Duodenal mucosa (tissue), 2 donors: ENCODE measurements around the gene HLA-DOA.

Source experiments
- H3K27ac ChIP-seq: one replicate; pipeline ENCODE4 v1.7.0; 2013; ENCODE audit warnings: low read depth, low read length
- H3K27me3 ChIP-seq, 2 donors: one replicate each; pipeline ENCODE4 v1.7.0; 2013; ENCODE audit warnings: low read length in 2 of 2, control low read depth in 1 of 2; ENCODE audit not compliant: insufficient read depth in 2 of 2, control insufficient read depth in 1 of 2
- H3K36me3 ChIP-seq, 2 donors: one replicate each; pipeline ENCODE4 v1.7.0; 2013; ENCODE audit warnings: low read length in 2 of 2, control low read depth in 1 of 2; ENCODE audit not compliant: insufficient read depth in 2 of 2, control insufficient read depth in 1 of 2
- H3K4me1 ChIP-seq, 2 donors: one replicate each; pipeline ENCODE4 v1.7.0; 2013; ENCODE audit warnings: low read length in 2 of 2, control low read depth in 1 of 2; ENCODE audit not compliant: insufficient read depth in 2 of 2, control insufficient read depth in 1 of 2
- H3K4me3 ChIP-seq, 2 donors: one replicate each; pipeline ENCODE4 v1.7.0; 2013; ENCODE audit warnings: low read length in 2 of 2, low read depth in 1 of 2
- H3K9ac ChIP-seq, 2 donors: one replicate each; pipeline ENCODE4 v1.7.0; 2013; ENCODE audit warnings: low read length in 2 of 2, low read depth in 1 of 2
- H3K9me3 ChIP-seq, 2 donors: one replicate each; pipeline ENCODE4 v1.7.0; 2013; ENCODE audit warnings: low read length in 2 of 2, control low read depth in 1 of 2; ENCODE audit not compliant: control insufficient read depth in 1 of 2

The HLA-DOA gene

DNA sequence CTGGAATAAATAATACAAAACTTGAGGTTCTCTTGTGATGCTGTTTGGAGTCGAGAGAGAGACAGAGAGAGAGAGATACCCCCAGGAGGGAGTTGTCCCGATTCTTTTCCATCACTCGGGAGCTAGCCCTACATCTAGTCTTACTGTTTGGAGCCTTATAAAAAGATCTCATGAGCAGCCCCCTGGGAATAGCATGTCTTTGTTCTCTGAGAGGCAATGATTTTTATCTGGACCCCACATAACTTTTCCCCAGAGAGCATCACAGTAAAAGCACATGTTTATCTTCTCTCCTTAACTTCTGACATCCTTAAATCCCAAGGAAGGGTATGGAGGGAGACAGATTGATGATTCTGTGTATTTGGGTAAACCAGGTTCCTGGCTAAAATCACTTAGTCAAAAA is 20.9 kb upstream of the HLA-DOA start:
- H3K27ac ChIP-seq: peak overlapping the region; percentile 26
- H3K9me3 ChIP-seq: no peaks in the 10 kb centered on the region
- H3K4me3 ChIP-seq: no peak overlapping the region
- no peak overlapping the region for H3K9ac ChIP-seq
- no peaks in the 10 kb centered on the region for H3K36me3 ChIP-seq
- peaks cover 0 to 5% of the 10 kb centered on the region in 2 donors for H3K4me1 ChIP-seq
- peaks cover 0 to 5% of the 10 kb centered on the region in 2 donors for H3K27me3 ChIP-seq

DNA sequence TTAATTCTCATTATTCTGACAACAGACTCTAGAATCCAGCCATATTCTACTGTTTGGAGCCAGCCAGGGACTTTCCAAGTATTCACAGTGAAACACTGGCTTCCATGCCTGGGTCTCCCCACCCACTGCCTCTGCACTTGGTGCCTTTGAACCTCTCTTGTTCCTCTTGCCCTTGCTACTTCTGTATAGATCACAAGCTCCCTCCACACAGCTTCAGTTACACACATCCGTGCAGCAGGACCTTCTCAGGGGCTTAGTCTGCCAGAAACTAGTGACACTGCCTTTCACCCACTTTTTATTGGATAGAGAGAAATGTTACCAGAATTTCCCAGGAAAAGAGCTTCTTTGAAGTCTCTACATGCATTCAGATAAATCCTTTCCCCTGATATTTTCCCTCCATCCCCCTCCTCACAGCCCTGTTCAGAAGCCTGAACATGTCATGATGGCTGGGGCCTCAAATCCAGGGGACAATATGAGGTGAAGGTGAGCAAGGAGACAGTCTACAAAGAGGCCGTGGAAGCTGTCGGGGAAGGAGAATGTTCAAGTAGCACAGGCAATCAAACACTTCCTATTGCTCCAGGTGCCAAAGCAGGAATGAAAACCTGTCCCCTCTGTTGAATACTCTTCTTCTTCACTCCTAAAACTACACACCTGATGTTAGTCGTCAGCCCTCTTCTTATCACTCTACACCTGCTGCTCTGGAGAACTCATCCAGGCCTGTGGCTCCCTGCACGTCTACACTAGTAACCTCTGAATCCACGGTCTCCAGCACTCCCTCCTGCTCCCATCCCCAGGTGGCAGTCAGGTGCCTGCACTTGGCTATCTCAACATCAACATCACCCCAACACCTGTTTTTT is 20.2 kb upstream of the HLA-DOA start:
- Histone ChIP-seq H3K27ac (peak overlapping the region; percentile 26), H3K4me1 (peaks cover 0 to 5% of the 10 kb centered on the region in 2 donors), H3K27me3 (peaks cover 0 to 5% of the 10 kb centered on the region in 2 donors), H3K9me3 (no peaks in the 10 kb centered on the region), H3K9ac (no peak overlapping the region), H3K36me3 (no peaks in the 10 kb centered on the region), H3K4me3 (no peak overlapping the region)

DNA sequence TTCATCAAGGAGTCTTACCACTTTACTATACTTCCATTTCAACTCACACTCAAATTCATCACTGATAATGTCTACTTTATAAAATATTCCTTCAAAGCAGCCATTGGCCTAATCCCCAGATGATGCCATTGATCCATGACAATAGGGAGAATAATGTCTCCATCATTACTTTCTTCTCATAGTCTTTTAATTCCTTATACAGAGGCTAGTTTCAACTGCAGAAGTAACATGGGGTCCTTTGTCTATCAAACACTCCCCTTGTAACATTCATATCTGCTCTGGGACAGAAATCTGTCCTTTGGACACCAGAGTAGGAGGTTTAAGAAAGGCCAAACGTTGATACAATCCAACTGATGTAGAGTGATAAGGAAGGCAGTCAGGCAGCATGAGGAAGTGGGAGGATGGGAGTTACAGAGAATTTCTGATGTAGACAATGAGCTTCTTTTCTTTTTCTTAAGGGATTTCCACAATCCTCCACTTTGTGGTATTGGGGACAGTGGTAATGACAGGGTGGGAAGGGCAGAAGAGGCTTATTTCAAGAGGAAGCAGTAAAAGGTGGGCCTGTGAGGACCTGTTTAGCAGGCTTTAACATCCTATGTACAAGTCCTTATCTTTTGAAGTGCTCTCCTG is 18.9 kb upstream of the HLA-DOA start:
- Histone ChIP-seq H3K36me3 (no peaks in the 10 kb centered on the region), H3K4me3 (no peak overlapping the region), H3K9ac (no peak overlapping the region), H3K4me1 (peaks cover 0 to 5% of the 10 kb centered on the region in 2 donors), H3K27me3 (no peaks in the 10 kb centered on the region), H3K27ac (no peak overlapping the region), H3K9me3 (no peaks in the 10 kb centered on the region)

DNA sequence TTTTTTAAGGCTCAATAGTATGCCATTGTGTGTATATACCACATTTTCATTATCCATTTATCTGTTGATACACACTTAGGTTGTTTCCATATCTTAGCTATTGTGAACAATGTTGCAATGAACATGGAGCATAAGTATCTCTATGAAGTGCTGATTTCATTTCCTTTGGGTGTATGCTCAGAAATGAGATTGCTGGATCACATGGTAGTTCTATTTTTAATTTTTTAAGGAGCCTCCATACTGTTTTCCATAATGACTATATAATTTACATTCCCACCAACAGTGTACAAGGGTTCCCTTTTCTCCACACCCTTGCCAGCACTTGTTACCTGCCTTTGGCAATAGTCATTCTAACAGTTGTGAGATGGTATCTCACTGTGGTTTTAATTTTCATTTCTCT is 15.1 kb upstream of the HLA-DOA start:
- H3K4me3 ChIP-seq: no peak overlapping the region
- no peaks in the 10 kb centered on the region for H3K36me3 ChIP-seq
- H3K4me1 ChIP-seq: peaks cover 5 to 9% of the 10 kb centered on the region in 2 donors
- H3K9ac ChIP-seq: no peak overlapping the region
- H3K27me3 ChIP-seq: no peaks in the 10 kb centered on the region
- H3K9me3 ChIP-seq: no peaks in the 10 kb centered on the region
- H3K27ac ChIP-seq: no peak overlapping the region

DNA sequence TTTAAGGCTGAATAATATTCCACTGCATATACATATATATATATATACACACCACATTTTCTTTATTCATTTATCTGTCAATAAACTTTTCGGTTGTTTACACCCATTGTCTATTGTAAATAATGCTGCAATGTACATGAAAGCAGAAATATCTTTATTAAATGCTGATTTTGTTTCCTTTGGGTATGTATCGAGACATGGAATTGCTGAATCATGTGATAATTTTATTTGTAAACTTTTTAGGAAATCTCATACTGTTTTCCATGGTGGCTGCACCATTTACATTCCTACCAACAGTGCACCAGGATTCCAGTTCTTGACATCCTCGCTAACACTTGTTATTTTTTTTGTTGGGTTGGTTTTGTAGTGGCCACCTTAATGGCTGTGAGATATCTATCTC is 14.1 kb upstream of the HLA-DOA start:
- Histone ChIP-seq H3K4me3 (no peak overlapping the region), H3K27ac (no peak overlapping the region), H3K27me3 (no peaks in the 10 kb centered on the region), H3K9ac (no peak overlapping the region), H3K36me3 (no peaks in the 10 kb centered on the region), H3K9me3 (no peaks in the 10 kb centered on the region), H3K4me1 (peaks cover 12 to 18% of the 10 kb centered on the region in 2 donors)

DNA sequence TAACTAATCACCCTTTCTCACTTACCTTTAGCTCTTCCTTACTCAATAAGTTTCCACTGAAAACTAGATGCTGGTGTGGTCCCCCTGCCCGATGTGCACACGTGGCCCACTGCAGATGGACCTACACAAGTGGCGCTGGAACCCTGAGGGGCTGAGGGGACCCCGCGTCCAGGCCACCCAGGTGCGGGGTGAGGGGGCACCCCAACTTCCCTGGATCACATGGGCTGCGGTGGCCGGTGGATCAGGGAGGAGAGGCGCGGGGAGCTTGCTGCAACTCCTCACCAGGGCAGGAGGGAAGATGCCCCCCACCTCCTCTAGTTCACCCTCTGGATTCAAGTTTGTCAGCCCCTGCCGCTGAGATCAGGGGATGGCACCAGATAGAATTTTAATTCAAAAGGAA is 12.5 kb upstream of the HLA-DOA start:
- Histone ChIP-seq H3K9me3 (no peaks in the 10 kb centered on the region), H3K9ac (no peak overlapping the region), H3K4me3 (no peak overlapping the region), H3K27ac (no peak overlapping the region), H3K4me1 (peaks cover 12 to 22% of the 10 kb centered on the region in 2 donors), H3K36me3 (no peaks in the 10 kb centered on the region), H3K27me3 (no peaks in the 10 kb centered on the region)

DNA sequence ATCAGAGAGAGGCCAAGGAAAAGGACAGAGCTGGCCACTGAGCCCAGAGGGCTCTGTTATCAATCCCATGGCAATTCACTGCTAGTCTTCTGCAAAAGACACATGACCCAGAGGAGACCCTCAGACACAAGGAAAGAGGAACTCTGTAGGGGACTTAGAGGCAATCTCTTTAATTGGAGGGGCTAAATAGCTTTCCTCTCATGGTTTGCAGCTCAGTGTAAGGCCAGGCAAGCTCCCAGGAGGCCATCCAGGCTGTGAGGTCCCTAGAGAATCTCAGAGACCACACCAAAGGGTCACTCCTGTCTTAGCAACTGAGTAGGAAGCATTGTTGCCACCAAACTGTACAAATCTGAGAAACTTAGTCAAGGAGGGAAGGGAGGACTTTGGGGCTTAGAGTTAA is 10.0 kb upstream of the HLA-DOA start:
- Histone ChIP-seq H3K9ac (peak overlapping the region; percentile 22 to 24), H3K9me3 (no peaks in the 10 kb centered on the region), H3K36me3 (no peaks in the 10 kb centered on the region), H3K27ac (peak overlapping the region; percentile 63), H3K27me3 (no peaks in the 10 kb centered on the region), H3K4me3 (no peak overlapping the region), H3K4me1 (peaks cover 16 to 22% of the 10 kb centered on the region in 2 donors)

DNA sequence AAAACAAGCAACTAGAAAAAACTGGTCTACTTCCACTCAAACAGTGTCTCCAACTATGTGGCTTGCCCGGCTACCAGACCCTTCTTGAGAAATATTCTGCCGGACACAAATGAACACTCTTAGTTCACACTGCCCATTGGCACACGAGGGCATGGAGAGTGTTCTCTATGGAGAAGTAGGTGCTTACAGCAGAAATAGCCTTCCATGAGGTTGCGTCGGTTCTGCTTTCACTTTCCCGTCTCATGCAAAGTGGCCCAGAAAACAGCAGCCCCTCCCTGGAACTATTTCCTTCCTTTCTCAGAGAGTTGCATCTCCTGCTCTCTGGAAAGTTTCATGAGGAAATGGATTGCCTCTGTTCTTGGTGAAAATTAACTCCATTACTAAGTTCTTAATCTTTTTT is 9.5 kb upstream of the HLA-DOA start:
- Histone ChIP-seq H3K36me3 (no peaks in the 10 kb centered on the region), H3K4me3 (peak overlapping the region; percentile 31 to 34), H3K9ac (peak overlapping the region; percentile 22 to 24), H3K27ac (peak overlapping the region; percentile 63), H3K4me1 (peaks cover 16 to 22% of the 10 kb centered on the region in 2 donors), H3K27me3 (no peaks in the 10 kb centered on the region), H3K9me3 (no peaks in the 10 kb centered on the region)

DNA sequence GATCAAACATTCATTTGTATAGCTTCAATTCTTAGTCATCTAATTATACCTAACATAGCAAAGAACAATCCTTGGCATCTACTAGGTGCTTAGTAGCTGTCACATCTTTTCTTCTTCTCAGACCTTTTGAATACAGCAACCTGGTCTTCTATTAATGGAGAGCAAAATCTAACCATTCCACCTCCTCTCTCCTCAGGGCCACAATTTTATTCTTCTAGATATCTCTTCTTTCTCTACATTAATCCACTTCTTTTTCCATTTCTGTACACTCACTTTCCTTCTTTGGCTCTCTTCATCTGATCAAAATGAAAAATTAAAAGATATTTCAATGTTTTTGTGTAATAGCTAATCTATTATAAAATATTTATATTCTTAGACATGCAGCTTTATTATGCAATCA is 9.0 kb upstream of the HLA-DOA start:
- H3K4me3 ChIP-seq: no peak overlapping the region

DNA sequence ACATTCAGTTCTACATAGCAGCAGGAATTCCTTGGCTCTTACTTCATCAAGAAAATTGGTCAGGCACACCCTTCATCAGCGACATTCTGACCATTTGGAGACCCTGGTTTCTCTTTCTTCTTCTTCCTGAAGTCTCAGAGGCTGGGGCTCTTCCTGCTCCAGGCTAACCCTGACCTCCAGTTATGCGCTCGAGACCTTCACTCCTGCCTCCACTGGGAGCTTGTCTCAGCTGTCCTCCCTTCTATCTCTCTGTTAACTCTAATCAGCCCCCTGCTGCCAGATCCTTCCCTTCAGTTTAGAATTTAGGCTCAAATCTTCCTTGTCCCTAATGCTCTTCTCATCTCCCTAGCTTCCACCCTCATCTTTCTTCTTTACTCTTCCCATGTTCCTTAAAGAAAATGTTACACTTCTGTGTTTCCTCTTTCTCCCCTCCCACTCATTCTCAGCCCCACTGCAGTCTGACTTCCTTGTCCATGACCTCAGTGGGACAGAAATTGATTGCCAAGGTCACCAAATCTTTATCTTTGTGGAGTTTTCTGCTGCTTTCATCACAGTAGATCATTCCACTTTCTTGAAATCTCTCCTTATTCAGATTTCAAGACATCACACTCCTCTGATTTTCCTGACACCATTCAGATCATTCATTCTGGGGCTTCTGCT is 8.4 kb upstream of the HLA-DOA start:
- no peak overlapping the region for H3K4me3 ChIP-seq
- H3K36me3 ChIP-seq: no peaks in the 10 kb centered on the region
- H3K27me3 ChIP-seq: peaks cover 0 to 5% of the 10 kb centered on the region in 2 donors
- H3K9me3 ChIP-seq: no peaks in the 10 kb centered on the region
- peak overlapping the region; percentile 35 for H3K27ac ChIP-seq
- no peak overlapping the region for H3K9ac ChIP-seq
- H3K4me1 ChIP-seq: peaks cover 16 to 22% of the 10 kb centered on the region in 2 donors

More for the DNA sequence above, 9.0 kb upstream of the HLA-DOA start:
- Histone ChIP-seq H3K9ac (no peak overlapping the region), H3K27me3 (peaks cover 0 to 5% of the 10 kb centered on the region in 2 donors), H3K9me3 (no peaks in the 10 kb centered on the region), H3K27ac (peak overlapping the region; percentile 35), H3K36me3 (no peaks in the 10 kb centered on the region), H3K4me1 (peaks cover 16 to 22% of the 10 kb centered on the region in 2 donors)
